GM12872 (cell line): ENCODE data around the gene EML6.

ENCODE experiments used
- TF ChIP-seq, protein P1 (sequence below): IDR thresholded peaks from 3 replicates; pipeline ENCODE4 v1.5.1; 2011; ENCODE audit warnings: low read depth, mild to moderate bottlenecking, low read length, moderate library complexity; ENCODE audit not compliant: insufficient read depth

Gene EML6

DNA sequence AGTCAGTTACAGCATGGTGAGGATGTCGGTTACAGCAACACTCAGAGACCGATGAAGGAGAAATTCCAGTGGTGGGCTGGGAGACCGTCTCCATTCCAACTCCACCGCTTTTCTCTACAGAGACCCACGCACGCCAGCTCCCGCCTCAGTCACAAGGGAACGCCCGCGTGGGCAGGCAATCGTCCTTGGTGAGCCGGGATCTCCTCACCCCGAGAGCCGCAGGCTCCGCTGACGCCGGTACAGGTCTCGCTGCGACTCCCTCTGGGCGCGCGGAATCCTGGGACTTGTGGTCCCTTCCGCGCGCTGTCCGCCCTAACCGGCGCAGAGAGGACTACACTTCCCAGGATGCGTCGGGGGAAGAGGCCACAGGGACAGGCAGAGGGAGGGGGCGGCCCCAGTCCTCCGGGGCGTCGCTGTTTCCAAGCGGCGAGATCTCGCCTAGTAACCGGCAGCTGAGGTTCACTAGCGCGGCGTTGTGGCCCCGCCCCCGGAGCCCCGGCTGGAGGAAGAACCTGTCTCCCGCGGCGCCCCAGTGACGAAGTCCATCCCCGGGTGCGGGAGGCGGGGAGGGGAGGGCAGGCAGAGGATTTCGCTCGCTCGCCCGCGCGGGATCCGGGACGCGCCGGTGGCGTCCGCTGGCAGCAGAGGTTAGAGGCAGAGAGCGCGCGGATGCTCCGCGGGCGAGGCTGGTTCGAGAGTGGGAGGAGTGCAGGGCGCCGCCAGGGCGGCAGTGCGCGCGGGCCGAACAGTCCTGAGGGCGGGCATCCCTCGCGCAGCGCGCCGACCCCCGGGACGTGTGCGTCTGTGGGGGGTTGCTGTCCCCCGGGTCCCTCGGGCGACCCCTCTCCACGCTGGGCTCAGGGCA lies at the start of gene EML6:
TSS of gene EML6 (plus strand) at position 532 of the 865 bp plus-strand sequence. CDS start 1,400 bp downstream, outside the sequence.
- TF ChIP-seq, protein P1, sequence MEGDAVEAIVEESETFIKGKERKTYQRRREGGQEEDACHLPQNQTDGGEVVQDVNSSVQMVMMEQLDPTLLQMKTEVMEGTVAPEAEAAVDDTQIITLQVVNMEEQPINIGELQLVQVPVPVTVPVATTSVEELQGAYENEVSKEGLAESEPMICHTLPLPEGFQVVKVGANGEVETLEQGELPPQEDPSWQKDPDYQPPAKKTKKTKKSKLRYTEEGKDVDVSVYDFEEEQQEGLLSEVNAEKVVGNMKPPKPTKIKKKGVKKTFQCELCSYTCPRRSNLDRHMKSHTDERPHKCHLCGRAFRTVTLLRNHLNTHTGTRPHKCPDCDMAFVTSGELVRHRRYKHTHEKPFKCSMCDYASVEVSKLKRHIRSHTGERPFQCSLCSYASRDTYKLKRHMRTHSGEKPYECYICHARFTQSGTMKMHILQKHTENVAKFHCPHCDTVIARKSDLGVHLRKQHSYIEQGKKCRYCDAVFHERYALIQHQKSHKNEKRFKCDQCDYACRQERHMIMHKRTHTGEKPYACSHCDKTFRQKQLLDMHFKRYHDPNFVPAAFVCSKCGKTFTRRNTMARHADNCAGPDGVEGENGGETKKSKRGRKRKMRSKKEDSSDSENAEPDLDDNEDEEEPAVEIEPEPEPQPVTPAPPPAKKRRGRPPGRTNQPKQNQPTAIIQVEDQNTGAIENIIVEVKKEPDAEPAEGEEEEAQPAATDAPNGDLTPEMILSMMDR: peak; percentile 37; the same call in 2 of the 3 replicates

DNA sequence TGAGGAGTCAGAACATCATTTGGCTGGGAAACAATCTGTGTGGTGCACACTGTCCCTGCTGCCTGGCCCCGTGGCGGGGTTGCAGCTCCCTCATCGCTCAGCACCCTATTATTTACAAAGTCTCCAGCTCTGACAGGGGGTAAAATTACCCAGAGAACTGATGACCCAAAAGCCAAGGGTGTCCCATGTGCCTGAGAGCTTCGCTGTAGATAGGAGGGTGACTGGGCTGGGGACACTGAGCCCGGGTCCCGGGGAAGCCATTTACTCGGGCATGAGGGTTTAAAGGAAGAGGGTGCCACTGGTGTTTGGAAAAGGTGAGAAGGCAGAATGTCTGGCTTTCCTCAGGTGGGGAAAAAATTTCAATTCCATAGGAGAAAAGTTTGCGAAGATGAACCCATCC lies 48.2 kb upstream of the EML6 start:
- TF ChIP-seq, protein P1: no peak

DNA sequence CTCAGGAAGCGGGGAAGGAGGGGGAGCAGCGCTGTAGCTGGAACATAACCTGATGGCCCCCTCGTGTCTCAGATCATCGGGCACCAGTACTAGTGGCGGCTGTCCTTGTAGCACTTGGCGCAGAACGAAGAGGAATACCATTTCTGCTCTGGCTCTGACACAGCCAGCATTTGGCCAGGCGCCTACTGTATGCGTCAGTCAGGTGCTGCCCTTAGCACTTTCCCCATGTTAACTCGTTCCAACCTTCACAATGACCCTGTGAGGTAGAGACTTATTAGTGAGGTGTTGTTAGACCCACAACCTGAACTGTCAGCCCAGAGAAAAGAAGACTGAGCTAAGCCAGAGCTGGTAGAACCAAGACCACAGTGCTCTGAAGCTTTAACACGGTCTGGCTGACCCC lies 47.7 kb upstream of the EML6 start:
- TF ChIP-seq, protein P1: no peak

DNA sequence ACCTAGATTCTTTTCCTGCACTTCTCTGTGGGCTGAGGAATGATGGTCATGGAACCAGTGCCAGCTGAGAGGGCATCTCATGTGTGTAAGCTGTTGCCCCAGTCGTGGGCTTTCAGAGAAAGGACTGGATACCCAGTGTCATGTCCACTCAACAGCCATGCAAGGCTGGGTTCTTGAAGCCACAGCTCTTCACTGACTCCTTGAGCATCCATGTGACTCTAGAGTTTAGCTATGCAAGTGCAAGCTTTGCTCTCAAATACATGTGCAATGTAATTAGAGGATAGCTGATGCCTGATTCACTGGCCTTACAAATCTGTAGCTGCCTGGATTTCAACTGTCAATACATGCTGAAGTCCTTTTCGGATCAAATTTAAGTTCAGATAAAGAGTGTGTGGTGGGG lies 46.8 kb upstream of the EML6 start:
- TF ChIP-seq, protein P1: no peak

DNA sequence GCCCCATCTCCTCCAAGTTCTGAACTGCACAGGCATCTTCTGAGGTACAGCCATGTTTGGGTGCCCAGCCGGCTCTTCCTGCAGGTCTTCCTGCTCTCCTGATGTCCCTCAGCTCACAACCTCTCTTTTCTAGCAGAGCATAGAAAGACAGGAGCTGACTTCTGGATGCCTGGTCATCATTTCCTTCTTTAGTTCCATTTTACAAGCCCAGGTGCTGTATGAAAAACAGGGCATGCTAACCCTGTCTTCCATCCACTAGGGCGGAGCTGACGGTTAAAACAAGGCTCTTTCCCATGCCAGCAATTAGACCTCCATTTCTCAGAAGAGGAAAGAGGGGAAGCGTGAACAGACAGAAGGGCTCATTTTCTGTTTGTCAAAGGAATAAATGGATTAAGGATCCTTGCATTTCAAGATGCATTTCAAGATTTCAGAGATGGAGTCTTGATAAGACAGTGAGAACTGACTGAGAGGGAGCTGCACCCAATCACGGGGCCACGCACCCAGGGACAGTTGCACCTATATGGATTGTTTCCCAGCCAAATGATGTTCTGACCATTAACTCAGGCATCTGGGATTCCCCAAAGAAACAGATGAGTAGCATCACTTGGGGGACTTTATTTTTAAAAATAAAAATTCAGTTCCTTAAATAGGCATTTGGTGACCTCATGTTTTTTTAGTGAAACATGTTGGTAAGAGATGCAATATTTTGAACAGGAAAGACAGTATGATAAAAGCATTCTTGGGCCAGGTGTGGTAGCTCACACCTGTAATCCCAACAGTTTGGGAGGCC lies 45.8 kb upstream of the EML6 start:
- TF ChIP-seq, protein P1: no peak

DNA sequence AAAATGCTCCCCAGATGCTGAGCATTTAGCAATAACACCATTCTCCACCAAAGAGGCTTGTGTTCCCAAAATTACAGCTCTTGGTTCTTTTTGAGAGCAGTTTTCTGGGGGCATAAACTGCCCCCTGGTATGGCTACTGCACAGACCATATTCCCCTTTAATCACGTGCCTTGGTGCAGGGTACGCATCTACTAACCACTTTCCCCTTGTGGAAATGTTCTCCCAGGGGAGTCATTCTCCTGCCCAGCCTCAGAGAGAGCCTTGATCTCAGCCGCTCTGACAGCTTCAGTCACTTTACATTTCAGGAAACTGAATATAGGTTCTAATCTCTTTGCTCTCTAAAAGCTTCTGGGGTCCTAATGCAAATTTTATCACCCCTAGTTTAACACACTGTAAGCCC lies 44.7 kb upstream of the EML6 start:
- TF ChIP-seq, protein P1: no peak

DNA sequence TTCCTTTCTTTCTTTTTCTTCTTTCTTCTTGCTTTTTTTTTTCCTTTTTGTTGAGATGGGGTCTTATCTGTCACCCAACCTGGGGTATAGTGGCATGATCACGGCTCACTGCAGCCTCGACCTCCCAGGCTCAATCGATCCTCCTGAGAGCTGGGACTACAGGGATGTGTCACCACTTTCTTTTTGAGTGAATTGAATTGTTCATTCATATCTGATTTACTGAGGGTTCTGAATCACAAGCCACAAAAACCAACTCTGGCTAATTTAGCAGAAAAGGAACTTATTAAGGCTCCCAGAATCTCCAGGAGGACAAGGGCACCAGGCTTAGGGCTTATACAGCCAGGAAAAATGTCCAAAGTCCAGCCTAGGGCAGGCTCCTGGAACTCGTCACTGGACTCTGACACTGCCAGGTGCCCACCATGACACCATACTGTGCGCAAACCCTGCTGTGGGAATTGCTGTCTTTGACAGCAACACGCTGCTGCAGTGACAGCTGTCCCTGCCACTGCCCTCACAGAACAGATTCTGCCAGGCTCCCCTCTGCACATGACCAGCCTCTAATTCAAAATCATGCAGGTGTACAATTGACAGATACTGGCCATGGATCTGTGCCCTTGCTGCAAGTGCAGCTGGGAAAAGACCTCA lies 42.9 kb upstream of the EML6 start:
- TF ChIP-seq, protein P1: no peak
